Keratinocyte (primary cell): ENCODE data around the gene ITIH4. TPM values are rescaled to one million over a fixed set of nuclear protein-coding genes. Genes with fewer than 3 reads are reported as not detected.

Experiments used
- DNase-seq: peaks from one replicate; pipeline ENCODE4 v3.0.0-alpha.2; 2011; ENCODE audit warnings: low read depth, missing footprints, low spot score
- FAIRE-seq: peaks from 2 replicates; lab custom pipeline; 2011; peaks lifted over from hg19 to GRCh38; lab: Jason Lieb, UNC
- H2AFZ ChIP-seq: 2 replicates; pipeline ENCODE4 v1.6.0; 2012; ENCODE audit warnings: low read length, control low read depth, inconsistent platforms; ENCODE audit not compliant: control insufficient read depth
- H3K27ac ChIP-seq: 2 replicates; pipeline ENCODE4 v1.5.1; 2011; ENCODE audit warnings: low read length; ENCODE audit not compliant: control insufficient read depth, insufficient read depth
- H3K27me3 ChIP-seq: 3 replicates; pipeline ENCODE4 v1.6.0; 2011; ENCODE audit warnings: low read length; ENCODE audit not compliant: control insufficient read depth, insufficient read depth; ENCODE audit errors: extremely low read depth
- H3K36me3 ChIP-seq, 2 experiments: 2 replicates in 1 of 2; 3 replicates in 1 of 2; pipeline ENCODE4 v1.5.1; 2011; ENCODE audit warnings: low read length in 2 of 2, mild to moderate bottlenecking in 1 of 2; ENCODE audit not compliant: control insufficient read depth in 2 of 2, insufficient read depth in 2 of 2; ENCODE audit errors: extremely low read depth in 1 of 2
- H3K4me1 ChIP-seq: 3 replicates; pipeline ENCODE4 v1.5.1; 2011; ENCODE audit warnings: low read length; ENCODE audit not compliant: control insufficient read depth, insufficient read depth; ENCODE audit errors: extremely low read depth
- H3K4me2 ChIP-seq: 3 replicates; pipeline ENCODE4 v1.6.0; 2011; ENCODE audit warnings: low read depth, low read length; ENCODE audit not compliant: control insufficient read depth, insufficient read depth; ENCODE audit errors: extremely low read depth
- H3K4me3 ChIP-seq, 3 experiments: fragments of 200-600 bp in 1 of 3; sonication (generic) in 1 of 3; 2 replicates in 2 of 3; 3 replicates in 1 of 3; pipeline ENCODE4 v1.5.1; 2011 to 2016; ENCODE audit warnings: low read length in 3 of 3, mild to moderate bottlenecking in 3 of 3, control low read depth in 2 of 3, inconsistent platforms in 1 of 3, low read depth in 1 of 3, mixed read lengths in 1 of 3, mixed run types in 1 of 3, moderate library complexity in 1 of 3; ENCODE audit not compliant: control insufficient read depth in 2 of 3, insufficient read depth in 2 of 3; ENCODE audit errors: extremely low read depth in 1 of 3
- H3K79me2 ChIP-seq: 2 replicates; pipeline ENCODE4 v1.6.0; 2012; ENCODE audit warnings: low read length; ENCODE audit not compliant: control insufficient read depth, insufficient read depth
- H3K9ac ChIP-seq: 3 replicates; pipeline ENCODE4 v1.6.0; 2011; ENCODE audit warnings: low read length; ENCODE audit not compliant: control insufficient read depth, insufficient read depth; ENCODE audit errors: extremely low read depth
- H3K9me1 ChIP-seq: 3 replicates; pipeline ENCODE4 v1.6.0; 2011; ENCODE audit warnings: low read length; ENCODE audit not compliant: control insufficient read depth, insufficient read depth; ENCODE audit errors: extremely low read depth
- H3K9me3 ChIP-seq: 2 replicates; pipeline ENCODE4 v1.5.1; 2012; ENCODE audit warnings: low read depth, low read length; ENCODE audit not compliant: control insufficient read depth
- H4K20me1 ChIP-seq: 3 replicates; pipeline ENCODE4 v1.6.0; 2011; ENCODE audit warnings: low read length; ENCODE audit not compliant: control insufficient read depth, insufficient read depth; ENCODE audit errors: extremely low read depth
- EZH2 ChIP-seq: IDR thresholded peaks from one replicate; pipeline ENCODE4 v1.6.1; 2012; ENCODE audit warnings: inconsistent platforms, mild to moderate bottlenecking, low read length, moderate library complexity
- dilution Hi-C: fragments of 300-500 bp; cut with MboI; formaldehyde crosslinking; loops from one replicate; pipeline ENCODE4 v1.7.0; 2020; ENCODE audit warnings: low sequenced_read_pairs; ENCODE audit not compliant: extremely low pct_ligation_motif_present
- polyA plus RNA-seq, 5 experiments: library from polyadenylated mRNA; depleted of rRNA in 3 of 5; stranded (reverse) in 3 of 5; stranded (forward) in 1 of 5; unstranded in 1 of 5; fragments of >200 nt; gene quantifications; 1 replicate in 1 of 5; 2 replicates in 3 of 5; 3 replicates in 1 of 5; pipeline versions ENCODE4 v1.2.1 to v1.2.3, GENCODE V29; 2011 to 2012; ENCODE audit warnings: missing spikeins in 2 of 5, low read depth in 1 of 5, low replicate concordance in 1 of 5
- TF ChIP-seq, protein P1 (sequence below), 3 experiments: IDR thresholded peaks in 1 of 3; conservative IDR thresholded peaks in 1 of 3; optimal IDR thresholded peaks in 1 of 3; 2 replicates in 2 of 3; 3 replicates in 1 of 3; pipeline versions ENCODE3 to v1.5.1; 2011; ENCODE audit warnings: low read length in 3 of 3, mild to moderate bottlenecking in 3 of 3, moderate library complexity in 2 of 3, control low read depth in 1 of 3, inconsistent platforms in 1 of 3; ENCODE audit not compliant: insufficient read depth in 2 of 3; ENCODE audit errors: extremely low read depth in 1 of 3

The ITIH4 gene
- polyA plus RNA-seq, 1 donor (not counting 4 experiments of a cell fraction or from before 2014, with no cell fraction given), result 1.4 TPM

DNA sequence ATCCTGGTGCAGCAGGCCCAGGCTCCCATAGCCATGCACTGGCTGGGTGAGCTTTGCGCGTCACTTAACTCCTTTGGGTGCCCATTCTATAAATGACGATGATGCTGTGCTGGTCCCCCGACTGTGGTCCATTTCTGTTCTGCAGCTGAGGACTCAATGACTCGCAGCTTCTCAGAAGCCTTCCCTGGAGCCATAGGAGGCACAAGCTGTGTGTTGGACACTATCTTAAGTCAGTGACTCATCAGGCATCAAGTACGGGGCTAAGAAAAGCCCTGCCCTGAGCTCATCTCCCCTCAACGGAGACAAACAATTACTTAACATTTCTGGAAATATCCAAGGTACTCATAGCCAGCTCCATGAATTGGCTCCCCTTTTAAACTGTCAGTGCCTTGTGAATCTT lies 18.1 kb upstream of the ITIH4 start:
- Histone ChIP-seq H3K27me3 (no peaks in the 10 kb centered on the region), H3K4me2 (no peak overlapping the region), H4K20me1 (no peaks in the 10 kb centered on the region), H3K4me3 (no peak overlapping the region), H3K9me3 (no peaks in the 10 kb centered on the region), H3K27ac (no peak overlapping the region), H3K4me1 (no peaks in the 10 kb centered on the region), H3K9ac (no peak overlapping the region), H3K79me2 (no peaks in the 10 kb centered on the region), H3K9me1 (no peaks in the 10 kb centered on the region), H2AFZ (no peak overlapping the region), H3K36me3 (peaks cover 9 to 21% of the 10 kb centered on the region in 2 experiments)
- no peak for DNase-seq
- no peak for TF ChIP-seq EZH2
- TF ChIP-seq, protein P1, sequence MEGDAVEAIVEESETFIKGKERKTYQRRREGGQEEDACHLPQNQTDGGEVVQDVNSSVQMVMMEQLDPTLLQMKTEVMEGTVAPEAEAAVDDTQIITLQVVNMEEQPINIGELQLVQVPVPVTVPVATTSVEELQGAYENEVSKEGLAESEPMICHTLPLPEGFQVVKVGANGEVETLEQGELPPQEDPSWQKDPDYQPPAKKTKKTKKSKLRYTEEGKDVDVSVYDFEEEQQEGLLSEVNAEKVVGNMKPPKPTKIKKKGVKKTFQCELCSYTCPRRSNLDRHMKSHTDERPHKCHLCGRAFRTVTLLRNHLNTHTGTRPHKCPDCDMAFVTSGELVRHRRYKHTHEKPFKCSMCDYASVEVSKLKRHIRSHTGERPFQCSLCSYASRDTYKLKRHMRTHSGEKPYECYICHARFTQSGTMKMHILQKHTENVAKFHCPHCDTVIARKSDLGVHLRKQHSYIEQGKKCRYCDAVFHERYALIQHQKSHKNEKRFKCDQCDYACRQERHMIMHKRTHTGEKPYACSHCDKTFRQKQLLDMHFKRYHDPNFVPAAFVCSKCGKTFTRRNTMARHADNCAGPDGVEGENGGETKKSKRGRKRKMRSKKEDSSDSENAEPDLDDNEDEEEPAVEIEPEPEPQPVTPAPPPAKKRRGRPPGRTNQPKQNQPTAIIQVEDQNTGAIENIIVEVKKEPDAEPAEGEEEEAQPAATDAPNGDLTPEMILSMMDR (optimal IDR thresholded peaks at IDR 0.05 in 1 of 3, IDR thresholded peaks at IDR 0.05 in 1 of 3, conservative IDR thresholded peaks at IDR 0.05 in 1 of 3; ENCODE audit: extremely low read depth in 1 of 3, insufficient read depth in 2 of 3, low read length in 3 of 3), result no peak
- dilution Hi-C loops, result no loop called here
- FAIRE-seq, result no peak

DNA sequence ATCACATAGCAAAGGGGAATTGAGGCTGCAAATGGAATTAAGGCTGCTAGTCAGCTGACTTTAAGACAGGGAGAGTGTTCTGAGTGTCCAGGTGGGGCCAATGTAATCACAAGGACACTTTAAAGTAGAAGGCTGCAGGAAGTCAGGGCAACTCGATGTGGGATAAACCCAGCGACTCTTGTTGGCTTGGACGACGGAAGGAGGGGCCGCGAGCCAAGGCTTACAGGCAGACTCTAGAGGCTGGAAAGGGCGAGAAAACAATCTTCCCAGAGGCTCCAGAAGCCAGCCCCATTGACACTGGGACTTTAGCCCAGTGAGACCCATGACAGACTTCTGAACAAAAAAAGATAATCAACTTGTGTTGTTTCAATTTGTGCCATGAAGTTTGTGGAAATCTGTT lies 17.3 kb upstream of the ITIH4 start:
- Histone ChIP-seq H3K4me2 (no peak overlapping the region), H2AFZ (no peak overlapping the region), H3K79me2 (no peaks in the 10 kb centered on the region), H3K36me3 (peaks cover 9 to 15% of the 10 kb centered on the region in 2 experiments), H4K20me1 (no peaks in the 10 kb centered on the region), H3K27ac (no peak overlapping the region), H3K4me3 (no peak overlapping the region), H3K9me1 (no peaks in the 10 kb centered on the region), H3K27me3 (no peaks in the 10 kb centered on the region), H3K9ac (no peak overlapping the region), H3K4me1 (no peaks in the 10 kb centered on the region), H3K9me3 (no peaks in the 10 kb centered on the region)
- no peak for DNase-seq
- FAIRE-seq, result no peak
- dilution Hi-C loops, result no loop called here
- no peak for TF ChIP-seq EZH2
- TF ChIP-seq, protein P1 (optimal IDR thresholded peaks at IDR 0.05 in 1 of 3, IDR thresholded peaks at IDR 0.05 in 1 of 3, conservative IDR thresholded peaks at IDR 0.05 in 1 of 3; ENCODE audit: extremely low read depth in 1 of 3, insufficient read depth in 2 of 3, low read length in 3 of 3), result no peak
